ENCODE data around the gene PSMF1. TPM values are rescaled to one million over a fixed set of nuclear protein-coding genes. Genes with fewer than 3 reads are reported as not detected.

The PSMF1 gene
- total RNA-seq, 1 donor from 2014 or later: 29.4 TPM

DNA sequence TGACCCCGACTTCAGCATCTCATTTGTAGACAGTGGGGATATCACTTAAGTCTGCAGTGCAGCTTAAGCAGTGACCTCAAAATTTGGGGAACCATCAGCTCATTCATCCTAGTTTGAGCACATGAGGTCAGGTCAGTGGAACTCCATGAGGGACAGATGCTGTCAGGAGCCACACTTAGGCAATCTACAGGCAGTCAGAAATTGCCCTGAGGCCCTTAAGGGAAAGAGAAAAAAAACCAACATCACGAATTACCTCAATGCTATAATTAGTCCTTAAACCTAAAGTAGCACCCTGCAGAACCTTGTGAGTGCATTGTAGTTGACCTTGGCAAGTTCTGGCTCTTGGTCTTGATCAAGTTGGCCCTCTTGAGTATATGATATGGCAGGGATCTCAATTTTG, 45.3 kb downstream of the PSMF1 start:
- DNase-seq (ENCODE audit: low read depth in 2 of 2): no peak

- no peak for DNase-seq (ENCODE audit: low read depth in 2 of 2)
Measured at GRCh38 chr20:1164871-1165270, 46.5 kb downstream of the PSMF1 start.

DNA sequence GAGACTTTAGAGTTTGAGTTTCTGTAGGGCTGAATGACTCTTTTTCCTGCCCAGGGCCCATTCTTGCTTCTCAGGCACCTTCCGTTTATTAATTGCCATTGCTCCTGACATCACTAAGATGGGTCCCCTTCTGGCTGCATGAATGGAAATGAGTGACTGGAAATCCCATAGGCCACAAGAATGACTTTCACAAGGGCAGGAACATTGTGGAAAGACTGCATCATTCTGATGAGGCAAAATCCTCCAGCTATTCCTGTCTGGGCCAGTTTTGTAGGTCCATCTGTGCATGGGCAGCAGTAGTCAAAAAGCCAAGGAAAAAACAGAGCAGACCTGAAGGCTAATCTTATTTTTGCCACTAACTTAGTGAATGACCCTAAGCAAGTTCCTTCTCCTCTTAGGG, 47.1 kb downstream of the PSMF1 start:
- no peak for DNase-seq (ENCODE audit: low read depth in 2 of 2)

GRCh38 chr20:1165941-1166340, 47.5 kb downstream of the PSMF1 start:
- DNase-seq (ENCODE audit: low read depth in 2 of 2): no peak

DNA sequence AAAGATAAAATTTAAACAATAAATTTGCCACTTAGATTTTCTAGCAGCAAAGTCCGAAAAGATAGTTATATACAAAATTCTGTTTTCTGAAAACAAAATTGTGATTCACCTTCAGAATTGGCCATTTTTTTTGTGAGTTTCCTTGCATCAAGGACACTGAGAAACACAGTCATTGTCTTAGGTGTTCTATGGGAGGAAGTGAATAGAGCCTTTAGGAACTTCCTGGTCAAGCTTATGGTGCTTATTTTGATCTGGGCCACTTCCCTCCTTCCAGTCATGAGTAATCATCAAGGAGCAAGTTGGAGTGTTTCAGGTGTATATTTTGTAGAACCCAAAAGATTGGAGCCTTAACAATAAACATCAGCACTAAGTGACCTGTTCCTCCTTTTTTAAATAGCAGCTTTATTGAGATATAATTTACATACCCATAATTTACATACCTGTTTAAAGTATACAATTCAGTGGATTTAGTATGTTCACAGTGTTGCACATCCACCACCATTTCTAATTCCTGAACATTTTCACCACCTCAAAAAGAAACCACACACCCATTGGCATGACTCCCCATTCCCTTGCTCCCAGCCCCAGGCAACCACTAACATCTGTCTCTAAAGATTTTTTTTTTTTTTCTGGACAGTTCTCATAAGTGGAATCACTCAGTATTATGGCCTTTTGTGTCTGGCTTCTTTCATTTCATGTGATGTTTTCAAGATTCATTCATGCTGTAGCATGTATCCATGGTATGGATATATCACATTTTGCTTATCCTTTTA, 48.7 kb downstream of the PSMF1 start:
- peak in 1 of 2 donors; percentile 51 for DNase-seq (ENCODE audit: low read depth in 2 of 2)

GRCh38 chr20:1169224-1169623, 50.8 kb downstream of the PSMF1 start:
- DNase-seq (ENCODE audit: low read depth in 2 of 2): no peak

DNA sequence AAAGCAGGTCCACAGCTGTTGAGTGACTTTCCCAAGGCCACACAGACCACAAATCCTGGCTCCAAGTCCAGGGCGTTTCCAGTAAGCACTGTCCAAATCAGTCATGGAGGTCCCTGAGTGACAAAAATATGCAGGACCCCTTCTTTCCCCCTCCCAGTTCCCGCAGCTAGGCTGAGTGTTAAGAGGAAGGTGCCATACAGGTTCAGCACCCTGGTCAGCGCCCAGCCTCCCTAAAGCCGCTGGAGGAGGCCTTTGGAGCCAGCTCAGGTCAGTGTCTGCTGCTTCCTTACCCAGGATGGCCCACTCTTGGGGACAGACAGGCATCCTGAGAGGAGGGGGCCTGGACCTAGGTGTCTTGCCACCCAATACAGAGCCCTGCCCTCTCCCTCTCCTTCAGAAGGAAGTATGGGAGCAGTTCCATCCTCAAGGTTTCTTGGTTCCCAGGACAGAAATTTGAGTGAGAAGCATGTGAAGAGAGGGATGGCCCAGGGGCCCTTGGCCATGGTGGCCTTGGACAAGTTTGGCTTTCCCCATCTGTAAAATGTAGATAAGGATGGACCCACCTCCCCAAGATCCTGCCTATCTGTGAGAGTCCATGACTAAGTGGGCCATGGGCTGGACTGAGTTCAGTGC, 53.2 kb downstream of the PSMF1 start:
- peak; percentile 42 to 46 for DNase-seq (ENCODE audit: low read depth in 2 of 2)

GRCh38 chr20:1173698-1174097, 55.3 kb downstream of the PSMF1 start:
- no peak for DNase-seq (ENCODE audit: low read depth in 2 of 2)

GRCh38 chr20:1174787-1175186, 56.4 kb downstream of the PSMF1 start:
- no peak for DNase-seq (ENCODE audit: low read depth in 2 of 2)

DNA sequence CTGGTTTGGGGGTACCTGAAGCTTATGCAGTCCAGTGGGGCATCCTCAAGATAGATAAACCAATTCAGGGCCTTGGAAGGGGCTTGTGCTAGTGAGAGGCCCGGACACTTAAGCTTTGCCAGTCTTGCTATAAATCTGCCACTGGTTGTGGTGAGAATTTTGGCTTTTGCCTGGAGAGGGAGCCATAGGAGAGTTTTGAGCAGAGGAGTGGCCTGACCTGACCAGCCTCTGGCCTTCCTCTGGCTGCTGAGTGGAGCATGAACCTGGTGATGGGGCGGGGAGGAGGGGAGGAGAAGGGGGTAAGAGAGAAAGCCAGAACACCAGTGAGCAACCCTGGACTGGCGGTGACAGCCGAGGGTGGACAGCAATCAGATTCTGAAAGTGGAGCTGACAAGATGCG, 59.3 kb downstream of the PSMF1 start:
- peak in 1 of 2 donors; percentile 17 for DNase-seq (ENCODE audit: low read depth in 2 of 2)

GRCh38 chr20:1178103-1178502, 59.7 kb downstream of the PSMF1 start:
- DNase-seq (ENCODE audit: low read depth in 2 of 2): no peak

GRCh38 chr20:1178623-1179022, 60.2 kb downstream of the PSMF1 start:
- no peak for DNase-seq (ENCODE audit: low read depth in 2 of 2)

DNA sequence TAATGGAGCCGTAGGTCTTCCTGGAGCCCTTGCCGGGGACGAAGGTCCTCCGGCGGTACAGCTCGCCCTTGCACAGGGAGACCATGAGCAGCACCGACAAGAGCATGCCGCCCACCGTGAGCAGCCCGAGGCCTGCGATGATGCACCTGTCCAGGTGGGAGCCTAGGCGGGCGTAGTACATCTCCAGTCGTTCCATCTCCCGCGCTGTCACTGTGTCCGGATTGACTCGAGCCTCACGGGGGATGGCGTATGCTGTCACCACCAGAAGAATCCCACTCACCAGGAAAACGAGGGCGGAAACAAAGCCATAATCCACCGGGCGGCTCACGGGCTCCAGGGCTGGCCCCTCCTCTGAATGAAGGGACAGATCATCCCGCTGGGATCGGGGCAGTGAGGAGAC, 62.5 kb downstream of the PSMF1 start:
- DNase-seq (ENCODE audit: low read depth in 2 of 2): no peak

DNA sequence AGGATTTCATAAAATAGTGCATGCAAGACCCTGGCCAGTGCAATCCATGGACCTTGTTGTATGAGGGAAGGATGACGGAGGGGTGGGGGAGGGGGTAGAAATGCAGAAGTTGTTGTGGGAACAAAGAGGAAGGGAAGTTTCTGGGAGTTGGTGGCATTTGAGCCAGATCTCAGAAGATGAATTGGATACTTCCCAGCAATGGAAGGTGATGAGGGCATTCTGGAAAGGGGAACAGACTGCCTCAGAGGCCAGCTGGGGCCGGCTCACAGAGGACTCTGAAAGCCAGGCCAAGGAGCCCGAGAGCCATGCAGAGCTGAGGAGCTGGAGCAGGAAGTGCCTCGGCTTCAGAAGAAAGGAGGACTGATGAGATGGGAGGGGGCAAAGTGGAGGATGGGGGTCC, 63.7 kb downstream of the PSMF1 start:
- no peak for DNase-seq (ENCODE audit: low read depth in 2 of 2)

GRCh38 chr20:1183153-1183552, 64.8 kb downstream of the PSMF1 start:
- DNase-seq (ENCODE audit: low read depth in 2 of 2): no peak

DNA sequence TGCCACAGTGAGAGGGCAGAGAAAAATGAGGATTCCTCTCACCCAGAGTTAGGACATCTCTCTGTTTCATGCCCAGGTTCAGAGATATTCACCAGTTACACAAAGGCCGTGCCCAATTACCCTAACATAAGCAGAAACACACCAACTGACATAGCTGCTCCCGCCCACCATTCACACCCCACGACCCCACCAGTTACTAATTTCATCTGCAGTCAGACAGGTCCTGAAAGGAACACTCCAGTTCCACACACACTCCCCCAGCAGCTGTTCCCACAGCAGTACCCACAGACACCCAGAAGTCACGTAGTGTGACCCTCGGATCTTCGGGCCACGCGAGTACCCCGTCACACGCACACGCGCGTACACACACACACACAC, 65.8 kb downstream of the PSMF1 start:
- no peak for DNase-seq (ENCODE audit: low read depth in 2 of 2)

- peak in 1 of 2 donors; percentile 16 for DNase-seq (ENCODE audit: low read depth in 2 of 2)
Measured at GRCh38 chr20:1184638-1185315, 66.4 kb downstream of the PSMF1 start, which contains the start of gene TMEM74B. Gene TMEM74B (minus strand): TSS chr20:1184981. CDS start chr20:1183801, 1,180 bp downstream.

DNA sequence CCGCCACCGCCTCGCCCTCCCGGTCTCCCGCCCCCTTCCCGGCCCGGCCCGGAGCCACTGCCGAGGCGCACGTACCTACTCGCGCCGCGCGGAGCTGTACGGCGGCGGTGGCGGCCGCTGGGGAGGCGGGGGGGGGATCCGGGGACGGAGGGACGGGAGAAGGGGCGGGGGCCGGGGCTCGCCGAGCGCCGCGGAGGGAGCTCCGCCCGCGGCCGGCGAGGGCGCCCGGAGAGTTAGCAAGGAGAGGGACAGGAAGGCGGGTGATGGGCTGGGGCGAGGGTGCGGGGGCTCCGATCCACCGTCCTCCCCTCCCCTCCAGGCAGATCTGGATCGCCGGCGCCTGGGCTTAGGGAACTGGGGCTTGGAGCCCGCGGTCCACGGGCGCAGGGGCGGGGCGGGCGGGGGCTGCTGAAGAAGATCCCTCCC, 66.9 kb downstream of the PSMF1 start:
- no peak for DNase-seq (ENCODE audit: low read depth in 2 of 2)

DNA sequence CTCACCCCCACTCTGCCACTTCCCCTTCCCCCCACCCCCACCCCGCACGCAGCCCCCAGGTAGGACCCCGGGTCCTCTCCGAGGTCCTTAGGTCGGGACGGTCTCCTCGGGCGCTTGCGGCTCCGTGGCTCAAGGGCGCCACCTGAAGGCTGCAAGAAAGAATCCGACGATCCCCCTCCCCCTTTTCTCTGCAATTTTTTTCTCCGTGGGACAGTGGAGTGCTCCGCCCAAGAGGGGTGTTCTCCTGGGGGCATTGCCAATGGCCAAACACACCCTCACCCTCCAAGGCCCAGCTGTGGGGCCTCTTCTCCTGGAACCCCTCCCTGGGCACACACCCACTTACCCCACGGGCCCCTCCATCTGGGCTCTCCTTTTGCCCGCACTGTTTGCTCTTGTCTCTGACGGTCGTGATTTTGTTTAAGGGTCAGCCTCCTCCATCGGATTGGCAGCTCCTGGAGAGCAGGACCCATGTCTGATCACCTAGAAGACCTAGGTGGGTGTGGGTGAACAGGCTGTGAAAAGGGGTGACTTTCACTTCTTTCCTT, 67.5 kb downstream of the PSMF1 start:
- peak; percentile 57 to 71 for DNase-seq (ENCODE audit: low read depth in 2 of 2)

GRCh38 chr20:1186367-1186991, 68.1 kb downstream of the PSMF1 start:
- DNase-seq (ENCODE audit: low read depth in 2 of 2): peak in 1 of 2 donors; percentile 15

GRCh38 chr20:1187605-1188171, 69.3 kb downstream of the PSMF1 start:
- peak in 1 of 2 donors; percentile 59 for DNase-seq (ENCODE audit: low read depth in 2 of 2)
